Mucosa of gallbladder (tissue), 1 donor: ENCODE results near the gene ZHX3. TPM values are rescaled to one million over a fixed set of nuclear protein-coding genes. Genes with fewer than 3 reads are reported as not detected.

Experiments
- DNase-seq: peaks from one replicate; pipeline ENCODE4 v3.0.0-alpha.2; 2020; ENCODE audit warnings: low spot score
- total RNA-seq: library from RNA; stranded (reverse); gene quantifications from one replicate; pipeline ENCODE4 v1.2.1, GENCODE V29; 2021
- donor health status: DM: no; HTN: no; CAD: no.

Gene ZHX3
- total RNA-seq, 1 donor from 2014 or later: 47.3 TPM

GRCh38 chr20:41228858-41229257, 88.7 kb downstream of the ZHX3 start:
- DNase-seq: no peak

GRCh38 chr20:41226426-41226825, 91.1 kb downstream of the ZHX3 start:
- no peak for DNase-seq

- no peak for DNase-seq
These were observed 92.4 kb downstream of the ZHX3 start for GRCh38 chr20:41225091-41225490.

- no peak for DNase-seq
These were observed 93.2 kb downstream of the ZHX3 start for GRCh38 chr20:41224281-41224680.

GRCh38 chr20:41223112-41223511, 94.4 kb downstream of the ZHX3 start:
- DNase-seq: no peak

- DNase-seq: no peak
These were observed 94.8 kb downstream of the ZHX3 start for GRCh38 chr20:41222703-41223102.

- DNase-seq: no peak
These were observed 95.2 kb downstream of the ZHX3 start for GRCh38 chr20:41222296-41222695.

GRCh38 chr20:41221614-41222218, 95.8 kb downstream of the ZHX3 start:
- DNase-seq: no peak

GRCh38 chr20:41219824-41220223, 97.7 kb downstream of the ZHX3 start:
- DNase-seq: no peak

- DNase-seq: no peak
These were observed 99.1 kb downstream of the ZHX3 start for GRCh38 chr20:41218466-41218865.

- DNase-seq: no peak
These were observed 100.1 kb downstream of the ZHX3 start for GRCh38 chr20:41217422-41217821.

GRCh38 chr20:41214666-41215065, 102.9 kb downstream of the ZHX3 start:
- DNase-seq: no peak

- DNase-seq: no peak
These were observed 103.3 kb downstream of the ZHX3 start for GRCh38 chr20:41214202-41214601.

GRCh38 chr20:41213150-41213820, 104.2 kb downstream of the ZHX3 start:
- no peak for DNase-seq

GRCh38 chr20:41205313-41205712, 112.2 kb downstream of the ZHX3 start:
- no peak for DNase-seq

GRCh38 chr20:41204304-41205265, 112.9 kb downstream of the ZHX3 start:
- DNase-seq: no peak

- no peak for DNase-seq
These were observed 113.9 kb downstream of the ZHX3 start for GRCh38 chr20:41203660-41204059.

GRCh38 chr20:41202426-41202825, 115.1 kb downstream of the ZHX3 start:
- DNase-seq: no peak

GRCh38 chr20:41201760-41202159, 115.8 kb downstream of the ZHX3 start:
- DNase-seq: no peak

- no peak for DNase-seq
These were observed 116.9 kb downstream of the ZHX3 start for GRCh38 chr20:41200446-41201202.

- DNase-seq: no peak
These were observed 119.1 kb downstream of the ZHX3 start for GRCh38 chr20:41198443-41198842.
